GM12878 (cell line): ENCODE results near the gene TMEM266. TPM values are rescaled to one million over a fixed set of nuclear protein-coding genes. Genes with fewer than 3 reads are reported as not detected.

ENCODE experiments used
- ATAC-seq: fragments of 200-7000 bp; cut with Tn5 transposase; 3 replicates; pipeline ENCODE4 v1.9.1; 2020; ENCODE audit warnings: mild to moderate bottlenecking, moderate library complexity
- BruUV-seq: library from RNA; stranded (reverse); fragments of 400-500 nt; replicated peaks from 2 replicates; lab custom pipeline; 2021; lab: Mats Ljungman, UMichigan
- CTCF ChIA-PET: fragments of 300-600 bp; sonication (Branson Sonifier 250); formaldehyde crosslinking; extraction: SDS; loops from one replicate; lab custom pipeline; 2021; ENCODE audit warnings: inconsistent platforms; lab: Yijun Ruan, JAX
- POLR2A ChIA-PET: fragments of 350-600 bp; formaldehyde crosslinking; extraction: SDS; loops from one replicate; lab custom pipeline; 2021; ENCODE audit warnings: inconsistent platforms; lab: Charles Lee
- RAD21 ChIA-PET: fragments of 300-600 bp; sonication (Branson Sonifier 250); formaldehyde crosslinking; loops from one replicate; lab custom pipeline; 2023; ENCODE audit warnings: antibody characterized with exemption; ENCODE audit not compliant: unreplicated experiment; lab: Charles Lee
- SMC1A ChIA-PET: fragments of 300-600 bp; sonication (Branson Sonifier 250); formaldehyde crosslinking; loops from one replicate; lab custom pipeline; 2023; ENCODE audit not compliant: unreplicated experiment, uncharacterized antibody; lab: Charles Lee
- DNase-seq: peaks from one replicate; pipeline ENCODE4 v3.0.0-alpha.2; 2011; ENCODE audit warnings: low read depth, low spot score
- FAIRE-seq: peaks from 3 replicates; lab custom pipeline; 2011; peaks lifted over from hg19 to GRCh38; lab: Jason Lieb, UNC
- H2AFZ ChIP-seq: 2 replicates; pipeline ENCODE4 v1.6.0; 2011; ENCODE audit warnings: low read depth, low read length, control low read depth; ENCODE audit not compliant: control insufficient read depth
- H3K27ac ChIP-seq: 2 replicates; pipeline ENCODE4 v1.5.1; 2011; ENCODE audit warnings: control low read depth; ENCODE audit not compliant: control insufficient read depth, insufficient read depth
- H3K27me3 ChIP-seq, 2 experiments: replicated peaks in 1 of 2; 2 replicates each; pipeline versions ENCODE4 v1.6.0 to v1.6.1; 2011; ENCODE audit warnings: low read length in 1 of 2; ENCODE audit not compliant: control insufficient read depth in 2 of 2, insufficient read depth in 2 of 2
- H3K36me3 ChIP-seq, 2 experiments: 2 replicates each; pipeline ENCODE4 v1.5.1; 2011; ENCODE audit warnings: low read length in 1 of 2; ENCODE audit not compliant: control insufficient read depth in 2 of 2, insufficient read depth in 2 of 2
- H3K4me1 ChIP-seq: 2 replicates; pipeline ENCODE4 v1.6.1; 2011; ENCODE audit warnings: mild to moderate bottlenecking, low read length, moderate library complexity, mixed read lengths; ENCODE audit not compliant: control insufficient read depth, insufficient read depth
- H3K4me2 ChIP-seq: 2 replicates; pipeline ENCODE4 v1.6.0; 2011; ENCODE audit warnings: control low read depth; ENCODE audit not compliant: control insufficient read depth, insufficient read depth
- H3K4me3 ChIP-seq: fragments of 200-600 bp; sonication (generic); 2 replicates; pipeline ENCODE4 v1.5.1; 2016
- H3K79me2 ChIP-seq: 2 replicates; pipeline ENCODE4 v1.6.0; 2011; ENCODE audit warnings: low read length; ENCODE audit not compliant: control insufficient read depth, insufficient read depth
- H3K9ac ChIP-seq: 2 replicates; pipeline ENCODE4 v1.8.0; 2011; ENCODE audit warnings: low read length, control low read depth, mixed read lengths; ENCODE audit not compliant: control insufficient read depth, insufficient read depth
- H3K9me3 ChIP-seq: replicated peaks from 3 replicates; pipeline ENCODE4 v1.5.1; 2011; ENCODE audit warnings: mild to moderate bottlenecking, low read length; ENCODE audit not compliant: control insufficient read depth, insufficient read depth
- H4K20me1 ChIP-seq: 2 replicates; pipeline ENCODE4 v1.6.0; 2011; ENCODE audit not compliant: control insufficient read depth, insufficient read depth
- BHLHE40 ChIP-seq, 2 experiments: fragments of 450-650 bp in 1 of 2; IDR thresholded peaks; 2 replicates each; pipeline ENCODE4 v1.6.1; 2011 to 2017; ENCODE audit warnings: low read depth in 2 of 2, borderline replicate concordance in 1 of 2, improper control_type of control experiment in 1 of 2, low read length in 1 of 2, mild to moderate bottlenecking in 1 of 2
- CHD1 ChIP-seq: IDR thresholded peaks from 2 replicates; pipeline ENCODE4 v1.6.1; 2012; ENCODE audit warnings: low read depth, low read length, improper control_type of control experiment
- CHD4 ChIP-seq: fragments of 200-600 bp; sonication (generic); IDR thresholded peaks from 2 replicates; pipeline ENCODE4 v1.6.1; 2016; ENCODE audit warnings: mild to moderate bottlenecking
- EP300 ChIP-seq, 2 experiments: fragments of 150-350 bp in 1 of 2; IDR thresholded peaks; 2 replicates each; pipeline ENCODE4 v1.6.1; 2011 to 2012; ENCODE audit warnings: low read depth in 2 of 2, low read length in 2 of 2, borderline replicate concordance in 1 of 2, improper control_type of control experiment in 1 of 2, inconsistent platforms in 1 of 2; ENCODE audit not compliant: control insufficient read depth in 1 of 2
- FOS ChIP-seq: IDR thresholded peaks from 3 replicates; pipeline ENCODE4 v1.6.1; 2011; ENCODE audit warnings: borderline replicate concordance; ENCODE audit not compliant: insufficient read length; ENCODE audit errors: extremely low read depth
- GATAD2B ChIP-seq: fragments of 450-650 bp; conservative IDR thresholded peaks from 2 replicates; pipeline ENCODE4 v1.6.1; 2017; ENCODE audit warnings: low read depth, mild to moderate bottlenecking, moderate library complexity
- HCFC1 ChIP-seq: fragments of 150-350 bp; IDR thresholded peaks from 2 replicates; pipeline ENCODE4 v1.6.1; 2014; ENCODE audit warnings: low read length
- RAD51 ChIP-seq: fragments of 450-650 bp; IDR thresholded peaks from 2 replicates; pipeline ENCODE4 v1.6.1; 2016; ENCODE audit warnings: moderate library complexity, mild to moderate bottlenecking, inconsistent platforms
- RCOR1 ChIP-seq: conservative IDR thresholded peaks from 2 replicates; pipeline ENCODE4 v1.6.1; 2012; ENCODE audit warnings: low read depth, low read length, improper control_type of control experiment
- RELA ChIP-seq: fragments of 450-650 bp; IDR thresholded peaks from 2 replicates; pipeline ENCODE4 v1.8.0; 2014; ENCODE audit warnings: borderline replicate concordance; ENCODE audit not compliant: partially characterized antibody
- SMARCA5 ChIP-seq: fragments of 450-650 bp; IDR thresholded peaks from 2 replicates; pipeline ENCODE4 v1.6.1; 2017; ENCODE audit warnings: mild to moderate bottlenecking
- TCF3 ChIP-seq: IDR thresholded peaks from 2 replicates; pipeline ENCODE4 v1.6.1; 2012; ENCODE audit warnings: low read depth, mild to moderate bottlenecking, low read length, borderline replicate concordance; ENCODE audit not compliant: insufficient read depth
- ZNF24 ChIP-seq: fragments of 450-650 bp; IDR thresholded peaks from 2 replicates; pipeline ENCODE4 v1.6.1; 2017; ENCODE audit warnings: antibody characterized with exemption, mild to moderate bottlenecking
- WGBS: methylation state at CpG from one replicate; pipeline ENCODE4 v1.1.6; 2016; ENCODE audit warnings: low lambda C conversion rate; ENCODE audit not compliant: insufficient replicate concordance, insufficient coverage; ENCODE audit errors: missing lambda C conversion rate; 5-methylcytosine and 5-hydroxymethylcytosine counted together
- in situ Hi-C: fragments of 300-500 bp; cut with MboI; formaldehyde crosslinking; loops from 9 replicates; pipeline ENCODE4 v1.14.3; 2018; ENCODE audit warnings: mixed read lengths
- intact Hi-C: fragments of 100-400 bp; cut with micrococcal nuclease; formaldehyde crosslinking; loops from one replicate; pipeline ENCODE4 v1.14.2; 2022; ENCODE audit not compliant: unreplicated experiment
- polyA plus RNA-seq, 11 experiments: library from polyadenylated mRNA; depleted of rRNA in 4 of 11; unstranded in 6 of 11; stranded (reverse) in 5 of 11; fragments of >200 nt; fragmentation: Nextera tagmentation in 4 of 11; fragmentation: Illumina TruSeq in 1 of 11; extraction: Ambion mirVana in 4 of 11; extraction: Trizol in 1 of 11; gene quantifications; 1 replicate in 1 of 11; 2 replicates in 10 of 11; pipeline versions ENCODE4 v1.2.1 to v1.2.3, GENCODE V29; 2011 to 2016; ENCODE audit warnings: inconsistent platforms in 2 of 11, missing spikeins in 2 of 11, low read depth in 1 of 11
- total RNA-seq, 4 experiments: library from RNA; depleted of rRNA in 3 of 4; stranded (reverse); fragments of >200 nt in 3 of 4; fragmentation: Illumina TruSeq in 1 of 4; extraction: Trizol in 1 of 4; gene quantifications; 2 replicates each; pipeline versions ENCODE4 v1.2.1 to v1.2.3, GENCODE V29; 2013 to 2021
- TF ChIP-seq, protein P1 (sequence below): IDR thresholded peaks from 2 replicates; pipeline ENCODE4 v1.6.1; 2011; ENCODE audit warnings: low read depth, mild to moderate bottlenecking, low read length, moderate library complexity, borderline replicate concordance; ENCODE audit errors: extremely low read depth
- TF ChIP-seq, protein P2 (sequence below): fragments of 450-650 bp; formaldehyde crosslinking; IDR thresholded peaks from 2 replicates; pipeline ENCODE4 v1.4.0; 2020; ENCODE audit warnings: mild to moderate bottlenecking, moderate library complexity
- TF ChIP-seq, protein P3 (sequence below): fragments of 450-650 bp; IDR thresholded peaks from 2 replicates; pipeline ENCODE4 v1.6.1; 2014; ENCODE audit warnings: mild to moderate bottlenecking

The TMEM266 gene
- total and polyA plus RNA-seq, 10 of the 15 experiments (the other 5 are each of a cell fraction or from before 2014, with no cell fraction given): 0.11 to 0.70 (median 0.39) TPM

DNA sequence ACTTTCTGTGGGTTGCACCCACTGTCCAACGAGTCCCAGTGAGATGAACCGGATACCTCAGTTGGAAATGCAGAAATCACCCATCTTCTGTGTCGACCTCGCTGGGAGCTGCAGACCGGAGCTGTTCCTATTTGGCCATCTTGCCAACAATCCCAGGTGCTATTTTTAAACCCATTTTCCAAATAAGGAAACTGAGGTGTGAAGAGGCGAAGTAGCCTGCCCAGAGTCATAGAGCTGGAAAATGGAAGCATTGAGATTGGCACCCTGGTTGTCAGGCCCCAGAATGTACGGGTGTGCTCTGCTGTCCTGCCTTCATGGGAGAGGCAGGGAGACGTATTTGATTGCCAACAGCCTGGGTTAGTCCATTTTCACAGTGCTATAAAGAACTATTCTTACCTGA, 39.6 kb downstream of the TMEM266 start (continued):
- no peak for TF ChIP-seq RCOR1
- no peak for TF ChIP-seq RAD51
- no peak for TF ChIP-seq BHLHE40 (IDR thresholded peaks at IDR 0.05; ENCODE audit: borderline replicate concordance in 1 of 2, low read depth in 2 of 2, low read length in 1 of 2)
- no peak for TF ChIP-seq SMARCA5

DNA sequence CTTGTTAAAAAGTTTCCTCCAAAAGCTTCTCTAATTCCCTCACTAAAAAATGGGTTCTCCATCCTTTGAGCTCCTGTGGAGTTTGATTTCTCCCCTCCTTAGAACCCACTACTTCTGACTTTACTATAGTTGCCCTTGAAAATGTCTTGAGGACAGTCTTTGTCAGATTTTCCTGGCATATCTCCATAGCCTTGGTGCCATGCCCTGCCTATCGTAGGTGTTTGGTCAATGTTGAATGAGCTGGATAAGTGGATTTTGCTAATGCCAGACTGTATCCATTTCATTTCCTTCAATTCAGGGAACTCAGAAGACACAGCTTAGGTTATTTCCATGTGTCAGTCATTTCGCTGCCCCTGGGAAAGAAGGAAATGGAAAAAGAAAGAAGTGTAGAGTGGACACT, 40.6 kb downstream of the TMEM266 start:
- WGBS: 43% methylated on average over 2 of the region's 2 CpGs
- no peak for TF ChIP-seq CHD4
- no peak for TF ChIP-seq ZNF24
- TF ChIP-seq, protein P1, sequence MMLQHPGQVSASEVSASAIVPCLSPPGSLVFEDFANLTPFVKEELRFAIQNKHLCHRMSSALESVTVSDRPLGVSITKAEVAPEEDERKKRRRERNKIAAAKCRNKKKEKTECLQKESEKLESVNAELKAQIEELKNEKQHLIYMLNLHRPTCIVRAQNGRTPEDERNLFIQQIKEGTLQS: no peak
- TF ChIP-seq GATAD2B: no peak
- TF ChIP-seq, protein P2, sequence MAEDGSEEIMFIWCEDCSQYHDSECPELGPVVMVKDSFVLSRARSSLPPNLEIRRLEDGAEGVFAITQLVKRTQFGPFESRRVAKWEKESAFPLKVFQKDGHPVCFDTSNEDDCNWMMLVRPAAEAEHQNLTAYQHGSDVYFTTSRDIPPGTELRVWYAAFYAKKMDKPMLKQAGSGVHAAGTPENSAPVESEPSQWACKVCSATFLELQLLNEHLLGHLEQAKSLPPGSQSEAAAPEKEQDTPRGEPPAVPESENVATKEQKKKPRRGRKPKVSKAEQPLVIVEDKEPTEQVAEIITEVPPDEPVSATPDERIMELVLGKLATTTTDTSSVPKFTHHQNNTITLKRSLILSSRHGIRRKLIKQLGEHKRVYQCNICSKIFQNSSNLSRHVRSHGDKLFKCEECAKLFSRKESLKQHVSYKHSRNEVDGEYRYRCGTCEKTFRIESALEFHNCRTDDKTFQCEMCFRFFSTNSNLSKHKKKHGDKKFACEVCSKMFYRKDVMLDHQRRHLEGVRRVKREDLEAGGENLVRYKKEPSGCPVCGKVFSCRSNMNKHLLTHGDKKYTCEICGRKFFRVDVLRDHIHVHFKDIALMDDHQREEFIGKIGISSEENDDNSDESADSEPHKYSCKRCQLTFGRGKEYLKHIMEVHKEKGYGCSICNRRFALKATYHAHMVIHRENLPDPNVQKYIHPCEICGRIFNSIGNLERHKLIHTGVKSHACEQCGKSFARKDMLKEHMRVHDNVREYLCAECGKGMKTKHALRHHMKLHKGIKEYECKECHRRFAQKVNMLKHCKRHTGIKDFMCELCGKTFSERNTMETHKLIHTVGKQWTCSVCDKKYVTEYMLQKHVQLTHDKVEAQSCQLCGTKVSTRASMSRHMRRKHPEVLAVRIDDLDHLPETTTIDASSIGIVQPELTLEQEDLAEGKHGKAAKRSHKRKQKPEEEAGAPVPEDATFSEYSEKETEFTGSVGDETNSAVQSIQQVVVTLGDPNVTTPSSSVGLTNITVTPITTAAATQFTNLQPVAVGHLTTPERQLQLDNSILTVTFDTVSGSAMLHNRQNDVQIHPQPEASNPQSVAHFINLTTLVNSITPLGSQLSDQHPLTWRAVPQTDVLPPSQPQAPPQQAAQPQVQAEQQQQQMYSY (CRISPR knock-in tag): no peak
- TF ChIP-seq, protein P3, sequence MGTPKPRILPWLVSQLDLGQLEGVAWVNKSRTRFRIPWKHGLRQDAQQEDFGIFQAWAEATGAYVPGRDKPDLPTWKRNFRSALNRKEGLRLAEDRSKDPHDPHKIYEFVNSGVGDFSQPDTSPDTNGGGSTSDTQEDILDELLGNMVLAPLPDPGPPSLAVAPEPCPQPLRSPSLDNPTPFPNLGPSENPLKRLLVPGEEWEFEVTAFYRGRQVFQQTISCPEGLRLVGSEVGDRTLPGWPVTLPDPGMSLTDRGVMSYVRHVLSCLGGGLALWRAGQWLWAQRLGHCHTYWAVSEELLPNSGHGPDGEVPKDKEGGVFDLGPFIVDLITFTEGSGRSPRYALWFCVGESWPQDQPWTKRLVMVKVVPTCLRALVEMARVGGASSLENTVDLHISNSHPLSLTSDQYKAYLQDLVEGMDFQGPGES: no peak
- TF ChIP-seq EP300 (IDR thresholded peaks at IDR 0.05; ENCODE audit: borderline replicate concordance in 1 of 2, control insufficient read depth in 1 of 2, low read depth in 2 of 2, low read length in 2 of 2): no peak
- TF ChIP-seq FOS: no peak
- TF ChIP-seq TCF3: no peak
- TF ChIP-seq HCFC1: no peak
- TF ChIP-seq CHD1: no peak
- TF ChIP-seq RELA: no peak

More for the DNA sequence above, 40.6 kb downstream of the TMEM266 start:
- SMC1A ChIA-PET: interaction anchor here (0.7 kb wide), 1 partner anchor 17 kb away, joined by 4 read pairs; no protein-coding TSS in a partner anchor
- in situ Hi-C loops (no loop called here), intact Hi-C loops (no loop called here)
- Histone ChIP-seq H3K4me1 (no peaks in the 10 kb centered on the region), H3K9me3 (no peaks in the 10 kb centered on the region), H3K4me2 (no peak overlapping the region), H3K36me3 (no peaks in the 10 kb centered on the region), H3K27ac (no peak overlapping the region), H4K20me1 (no peaks in the 10 kb centered on the region), H3K9ac (no peak overlapping the region), H2AFZ (no peak overlapping the region), H3K27me3 (no peaks in the 10 kb centered on the region; a peak in 1 of 4 replicates), H3K4me3 (no peak overlapping the region), H3K79me2 (no peaks in the 10 kb centered on the region)
- FAIRE-seq: no peak
- POLR2A ChIA-PET: no interaction called here
- DNase-seq: no peak
- CTCF ChIA-PET: interaction anchor here (1.0 kb wide), 1 partner anchor 50 kb away, joined by 3 read pairs; no protein-coding TSS in a partner anchor
- RAD21 ChIA-PET: no interaction called here
- BruUV-seq: no TSS peak
- ATAC-seq: no peak
